ENCODE results near the gene PPM1H.

PPM1H gene

DNA sequence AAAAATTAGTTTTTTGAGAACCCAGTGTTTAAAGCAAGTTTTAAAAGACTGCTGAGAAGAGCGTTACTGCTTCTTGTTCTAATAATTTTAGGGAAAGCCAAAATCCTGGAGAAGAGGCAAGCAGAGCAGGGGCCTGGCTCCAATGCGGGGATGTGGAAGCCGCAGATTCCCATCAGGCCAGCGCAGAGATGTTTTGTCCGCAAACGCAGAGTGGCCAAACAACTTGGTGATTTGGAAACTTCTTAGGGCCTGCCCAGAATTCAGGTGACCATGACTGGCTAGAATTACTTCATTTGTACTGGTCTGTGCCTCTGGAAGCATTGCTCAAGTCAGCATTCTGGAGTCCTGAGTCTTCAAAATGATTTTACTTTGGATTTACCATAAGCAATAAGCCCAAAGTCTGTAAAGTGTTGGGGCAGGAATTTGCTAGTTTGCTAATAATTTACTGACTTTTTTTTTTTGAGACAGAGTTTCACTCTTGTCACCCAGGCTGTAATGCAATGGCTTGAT is 208.4 kb downstream of the PPM1H start:
- no peak for DNase-seq

DNA sequence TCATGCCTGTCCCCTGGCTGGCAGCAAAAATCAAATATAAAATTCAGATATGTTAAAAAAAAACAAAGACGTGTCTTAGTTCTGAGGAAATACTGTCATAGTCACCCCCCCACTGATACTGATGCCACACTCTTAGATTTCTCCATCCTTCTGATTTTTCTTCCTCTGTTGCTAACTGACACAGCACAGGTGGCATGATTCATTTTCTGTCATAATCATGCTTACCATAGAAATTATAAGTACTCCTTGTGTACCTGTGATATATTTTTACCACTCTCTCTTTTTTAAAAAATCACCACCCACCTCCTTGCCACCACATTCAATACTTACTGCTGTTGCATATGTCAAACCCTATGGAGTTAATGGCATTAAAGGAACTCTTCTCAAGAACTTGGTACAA is 209.2 kb downstream of the PPM1H start:
- DNase-seq = no peak

DNA sequence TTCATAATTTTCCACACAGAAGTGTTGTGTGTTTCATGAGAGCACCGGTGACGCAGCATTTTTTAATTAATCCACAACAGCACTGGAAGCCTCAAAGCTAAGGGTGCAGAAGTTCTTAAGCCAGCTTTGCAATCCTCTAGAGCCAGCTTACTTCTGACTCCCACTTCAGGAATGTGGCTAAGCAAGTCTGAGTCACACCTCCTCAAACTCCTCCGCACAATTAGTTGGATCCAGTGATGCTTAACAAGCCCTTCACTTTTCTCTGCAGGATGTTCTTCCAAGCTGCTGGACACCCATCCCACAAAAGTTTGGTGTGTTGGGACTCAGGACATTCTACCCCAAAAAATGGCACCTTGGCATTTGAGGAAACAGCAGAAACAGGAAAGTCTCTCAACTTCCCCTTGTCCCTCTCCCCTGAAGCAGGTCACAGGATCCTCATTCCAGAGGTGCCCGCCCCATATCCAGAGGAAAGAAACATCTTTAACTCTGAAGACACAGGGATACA is 210.0 kb downstream of the PPM1H start:
- peak; percentile 100 for DNase-seq

DNA sequence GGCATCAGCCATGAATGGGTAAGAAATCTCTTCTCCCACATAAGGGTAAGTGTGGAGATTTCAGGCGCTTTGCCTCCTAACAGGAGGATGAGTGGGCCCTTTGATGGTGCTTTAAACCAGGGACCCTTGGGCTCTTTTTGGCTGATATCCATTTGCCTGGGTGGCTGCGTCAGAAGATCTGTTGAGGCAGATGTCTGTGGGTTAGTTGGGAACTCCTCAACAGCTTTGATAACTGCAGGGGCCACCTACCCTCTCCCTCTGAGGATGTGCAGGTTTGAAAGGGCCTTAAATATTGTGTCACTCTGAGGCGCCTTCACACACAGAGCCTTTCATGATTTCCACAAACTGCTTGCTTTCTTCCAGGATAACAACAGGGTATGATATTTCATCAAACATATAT is 210.7 kb downstream of the PPM1H start:
- DNase-seq = no peak

DNA sequence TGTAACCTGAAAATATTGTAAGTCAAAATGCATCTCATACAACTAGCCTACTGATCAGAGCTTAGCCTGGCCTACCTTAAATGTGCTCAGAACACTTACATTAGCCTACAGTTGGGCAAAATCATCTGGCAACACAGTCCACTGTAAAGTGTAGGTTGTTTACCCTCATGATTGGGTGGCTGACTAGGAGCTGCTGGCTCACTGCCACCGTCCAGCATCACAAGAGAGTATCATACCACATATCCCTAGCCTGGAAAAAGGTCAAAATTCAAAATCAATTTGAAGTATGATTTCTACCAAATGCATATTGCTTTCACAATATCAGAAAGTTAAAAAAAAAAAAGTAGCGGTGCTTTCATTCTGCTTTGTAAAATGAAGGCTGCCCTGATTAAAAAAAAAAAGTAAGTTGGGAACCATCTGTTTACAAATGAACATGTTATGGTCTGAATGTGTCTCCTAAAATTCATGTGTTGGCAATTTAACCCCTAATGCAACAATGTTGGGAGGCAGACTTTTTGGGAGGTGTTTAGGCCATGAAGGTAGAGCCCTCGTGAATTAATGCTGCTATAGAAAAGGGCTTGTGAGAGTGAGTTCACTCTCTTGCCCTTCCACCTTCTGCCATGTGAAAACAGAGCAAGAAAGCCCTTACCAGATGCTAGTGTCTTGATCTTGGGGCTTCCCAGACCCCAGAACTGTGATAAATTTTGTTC is 211.8 kb downstream of the PPM1H start:
- DNase-seq = no peak

DNA sequence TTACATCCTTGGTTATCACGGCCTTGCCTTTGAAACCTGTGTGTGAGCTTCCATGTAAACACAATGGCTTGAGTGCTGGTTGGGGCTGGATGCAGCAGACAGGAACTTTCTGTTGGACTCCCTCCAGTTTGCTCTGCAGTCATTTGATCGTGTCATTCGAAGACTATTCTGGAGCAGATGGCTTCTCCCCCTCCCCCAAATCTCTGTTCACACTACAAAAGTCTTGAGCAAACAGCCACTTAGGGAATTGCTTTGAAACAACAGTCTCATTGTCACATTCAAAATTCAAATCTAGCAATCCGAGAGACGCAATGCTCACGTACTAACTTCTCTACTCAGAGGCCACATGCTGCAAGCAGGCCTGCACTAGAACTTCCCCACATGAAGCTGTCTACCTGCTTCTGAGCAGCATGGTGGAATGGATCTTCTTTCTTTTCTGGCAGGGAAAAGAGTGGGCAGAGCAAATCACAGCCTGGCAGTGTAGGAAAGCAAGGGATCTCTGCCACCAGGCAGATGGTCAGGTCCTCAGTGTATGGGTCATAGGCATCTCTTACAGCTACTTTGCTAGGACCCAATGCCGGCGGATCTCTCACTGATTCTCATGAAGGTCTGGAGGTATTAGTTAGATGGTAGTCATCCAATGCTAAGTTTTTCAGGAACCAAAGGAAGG is 214.2 kb downstream of the PPM1H start:
- DNase-seq = peak; percentile 93

DNA sequence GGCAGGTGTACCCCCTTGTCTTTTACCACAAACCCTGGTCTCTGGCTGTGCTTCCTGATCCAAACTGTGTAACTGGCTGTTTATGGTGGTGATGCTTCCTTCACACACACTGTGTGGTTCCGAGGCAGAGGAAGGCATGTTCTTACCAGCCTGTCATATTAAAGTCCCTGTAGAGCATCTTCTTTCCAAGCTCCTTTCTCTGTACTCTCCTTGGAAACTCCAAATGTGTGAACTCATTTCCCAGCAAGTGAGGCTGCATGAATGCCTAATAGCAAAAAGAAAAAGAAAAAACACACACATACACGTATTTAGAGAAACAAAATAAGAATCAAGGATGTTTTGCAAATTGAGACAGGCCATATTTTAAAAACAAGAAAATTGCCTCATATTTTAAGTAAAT is 214.9 kb downstream of the PPM1H start:
- no peak for DNase-seq

DNA sequence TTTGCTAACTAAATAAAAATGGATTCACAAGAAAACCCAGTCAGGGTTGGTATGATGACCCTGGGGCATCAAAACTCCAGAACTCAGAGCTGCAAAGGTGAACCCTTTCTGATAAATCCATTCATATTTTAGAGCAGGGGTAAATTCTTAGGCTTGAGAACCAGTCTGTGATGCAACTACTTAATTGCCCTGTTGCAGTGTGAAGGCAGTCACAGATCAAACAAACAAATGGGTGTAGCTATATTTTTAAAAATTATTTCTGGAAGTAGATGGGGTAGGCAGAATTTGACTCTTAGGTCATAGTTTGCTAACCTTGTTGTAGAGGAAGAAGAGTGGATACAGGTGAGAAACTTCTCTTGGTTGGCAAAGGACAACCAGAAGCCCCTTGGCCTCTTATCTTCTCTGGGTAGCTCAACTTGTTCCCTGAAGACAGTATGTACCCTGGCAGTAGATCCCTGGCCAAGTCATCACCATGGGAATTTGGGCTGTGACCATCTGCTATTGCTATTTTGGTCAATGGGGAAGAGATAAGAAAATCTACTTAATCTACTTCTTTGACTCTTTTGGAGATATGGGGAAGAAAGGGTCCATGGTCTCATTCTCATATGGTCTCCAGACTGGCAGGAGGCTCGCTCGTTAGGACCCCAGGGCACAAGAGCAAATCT is 216.1 kb downstream of the PPM1H start:
- DNase-seq = no peak

DNA sequence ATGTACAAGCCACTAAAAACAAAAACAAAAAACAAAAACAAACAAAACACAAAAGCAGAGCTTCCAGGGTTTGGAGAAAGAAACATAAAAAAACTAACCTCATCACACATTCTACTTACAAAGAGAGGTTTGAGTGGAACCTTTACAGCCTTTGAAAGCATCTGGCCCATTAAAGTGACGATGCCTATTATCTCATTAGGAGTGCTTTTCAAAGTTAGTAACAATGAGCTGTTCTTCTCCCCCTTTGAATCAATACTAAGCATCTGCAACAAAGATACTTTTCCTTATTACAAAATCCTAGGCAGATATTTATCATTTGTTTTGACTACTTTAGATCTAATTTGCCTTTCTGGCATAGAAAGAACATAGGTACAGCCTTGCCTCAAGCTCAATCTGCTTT is 217.3 kb downstream of the PPM1H start:
- no peak for DNase-seq

DNA sequence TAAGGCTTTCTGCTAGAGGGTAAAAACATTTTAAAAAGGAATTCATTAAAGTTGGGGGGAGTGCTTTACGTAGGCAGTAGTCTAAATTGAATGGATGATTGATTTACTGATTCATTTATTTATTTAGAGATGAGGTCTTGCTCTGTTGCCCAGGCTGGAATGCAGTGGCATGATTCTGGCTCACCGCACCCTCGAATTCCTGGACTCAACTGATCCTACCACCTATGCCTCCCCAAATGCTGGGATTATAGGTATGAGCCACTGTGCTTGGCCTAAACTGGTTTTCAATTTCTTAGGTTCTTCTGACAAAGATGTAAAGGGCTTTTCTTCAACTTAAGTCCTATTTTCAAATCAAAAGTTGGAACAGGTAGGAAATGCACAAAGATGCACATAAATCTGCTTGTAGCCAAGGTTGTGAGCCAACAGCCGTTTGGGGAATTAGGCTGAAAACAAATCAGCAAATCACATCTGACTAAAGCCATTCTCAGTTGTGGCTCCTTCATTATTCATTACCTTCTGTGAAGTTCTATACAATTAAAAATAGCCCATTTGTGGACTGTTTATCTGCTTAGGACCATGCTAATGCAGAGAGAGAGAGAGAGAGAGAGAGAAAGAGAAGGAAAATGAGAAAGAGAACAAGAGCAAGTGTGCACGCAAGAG is 218.0 kb downstream of the PPM1H start:
- no peak for DNase-seq

DNA sequence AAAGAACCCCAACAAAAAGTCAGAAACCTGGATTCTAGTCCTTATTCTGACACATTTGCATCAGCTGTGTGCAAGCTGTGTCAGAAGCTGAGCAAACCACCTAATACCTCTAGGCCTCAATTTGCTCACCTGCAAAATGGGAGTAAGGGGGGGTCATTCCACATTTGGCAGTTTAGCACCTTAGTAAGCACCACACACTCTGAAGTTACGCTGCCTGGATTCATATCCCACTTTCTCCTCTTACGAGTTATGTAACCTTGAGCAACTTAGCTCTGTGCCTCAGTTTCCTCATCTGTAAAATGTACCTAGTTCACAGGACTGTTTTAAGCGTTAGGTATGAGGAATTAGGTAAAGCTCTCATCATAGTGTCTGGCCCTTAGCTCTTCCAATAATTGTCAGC is 218.9 kb downstream of the PPM1H start:
- no peak for DNase-seq

DNA sequence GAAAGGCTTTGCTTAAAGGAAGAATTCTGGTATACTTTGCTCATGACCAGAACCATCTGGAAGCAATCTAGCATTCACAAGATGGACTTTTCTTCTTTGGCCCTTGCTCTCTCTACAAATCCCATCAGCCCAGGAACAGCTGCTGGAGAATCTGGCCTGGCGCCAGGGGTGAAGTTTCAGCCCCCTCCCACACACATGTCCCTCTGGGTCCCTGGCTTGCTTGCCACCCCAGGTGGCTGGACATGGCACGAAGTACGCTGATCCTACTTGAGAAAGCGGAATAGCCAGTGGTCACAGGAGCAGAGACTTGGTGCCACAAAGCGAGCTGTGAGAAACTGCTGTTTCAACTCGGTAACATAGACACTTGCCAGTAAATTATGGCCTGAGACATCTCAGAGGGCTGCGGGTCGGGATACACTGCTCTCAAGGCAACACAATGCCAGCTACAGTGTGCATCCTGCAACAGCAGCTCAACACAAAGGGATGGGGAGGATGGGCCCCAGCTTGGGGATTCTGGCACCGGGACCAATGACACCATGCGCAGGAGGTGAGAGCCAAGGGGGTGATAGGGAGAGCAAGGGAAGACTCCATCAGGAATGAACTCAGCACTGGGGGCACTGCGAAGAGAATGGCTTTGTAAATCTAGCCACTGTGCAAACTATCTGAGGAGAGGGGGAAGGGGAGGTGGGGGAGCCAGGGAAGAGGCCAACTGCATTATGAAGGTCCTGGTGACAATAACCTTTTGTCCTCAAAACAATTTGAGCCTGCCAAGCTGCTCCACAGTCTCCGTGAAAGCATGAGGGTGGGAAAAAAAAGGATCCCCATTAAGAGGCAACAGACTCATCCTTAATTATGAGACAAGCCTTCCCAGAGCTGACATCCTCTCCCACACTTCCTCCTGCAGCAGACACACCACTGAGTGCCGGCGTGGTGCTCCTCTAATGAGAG is 219.9 kb downstream of the PPM1H start:
- no peak for DNase-seq

DNA sequence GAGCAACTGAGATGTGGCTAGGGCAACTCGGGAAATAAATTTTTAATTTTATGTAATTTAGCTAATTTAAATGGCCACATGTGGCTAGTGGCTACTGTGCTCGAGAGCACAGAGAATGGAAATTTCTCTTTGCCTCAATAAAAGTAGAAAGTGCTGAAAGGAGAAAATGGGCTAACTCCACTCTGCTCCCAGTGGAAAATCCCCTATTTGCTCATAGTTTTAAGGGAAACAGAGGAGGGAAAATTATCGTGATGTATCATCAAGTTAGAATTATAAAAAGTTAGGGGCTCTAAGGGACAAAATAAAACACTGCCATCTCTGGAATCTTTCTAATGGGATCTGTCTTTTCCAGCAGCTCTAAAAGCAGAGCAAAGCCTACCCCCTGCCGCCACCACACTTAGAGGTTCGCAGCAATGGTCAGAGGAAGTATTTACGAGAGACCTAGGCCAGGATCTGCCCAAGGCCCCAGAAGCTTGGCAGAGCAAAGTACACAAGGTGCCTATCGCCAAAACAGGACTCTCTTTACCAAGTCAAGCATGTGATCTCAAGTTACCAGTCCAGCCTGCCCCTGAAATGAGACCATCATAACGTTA is 220.7 kb downstream of the PPM1H start:
- DNase-seq = no peak

DNA sequence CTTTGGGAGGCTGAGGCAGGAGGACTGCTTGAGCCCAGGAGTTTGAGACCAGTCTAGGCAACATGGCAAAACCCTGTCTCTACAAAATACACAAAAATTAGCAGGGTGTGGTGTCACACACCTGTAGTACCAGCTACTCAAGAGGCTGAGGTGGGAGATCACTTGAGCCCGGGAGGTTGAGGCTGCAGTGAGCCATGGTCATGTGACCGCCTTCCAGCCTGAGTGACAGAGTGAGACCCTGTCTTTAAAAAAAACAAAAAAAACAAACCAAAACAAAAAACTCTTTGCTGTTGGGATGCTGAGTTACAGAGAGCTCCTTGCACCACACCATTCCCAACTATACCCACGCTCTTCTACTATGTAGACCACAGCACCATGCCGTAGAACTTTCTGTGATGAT is 221.2 kb downstream of the PPM1H start:
- no peak for DNase-seq

DNA sequence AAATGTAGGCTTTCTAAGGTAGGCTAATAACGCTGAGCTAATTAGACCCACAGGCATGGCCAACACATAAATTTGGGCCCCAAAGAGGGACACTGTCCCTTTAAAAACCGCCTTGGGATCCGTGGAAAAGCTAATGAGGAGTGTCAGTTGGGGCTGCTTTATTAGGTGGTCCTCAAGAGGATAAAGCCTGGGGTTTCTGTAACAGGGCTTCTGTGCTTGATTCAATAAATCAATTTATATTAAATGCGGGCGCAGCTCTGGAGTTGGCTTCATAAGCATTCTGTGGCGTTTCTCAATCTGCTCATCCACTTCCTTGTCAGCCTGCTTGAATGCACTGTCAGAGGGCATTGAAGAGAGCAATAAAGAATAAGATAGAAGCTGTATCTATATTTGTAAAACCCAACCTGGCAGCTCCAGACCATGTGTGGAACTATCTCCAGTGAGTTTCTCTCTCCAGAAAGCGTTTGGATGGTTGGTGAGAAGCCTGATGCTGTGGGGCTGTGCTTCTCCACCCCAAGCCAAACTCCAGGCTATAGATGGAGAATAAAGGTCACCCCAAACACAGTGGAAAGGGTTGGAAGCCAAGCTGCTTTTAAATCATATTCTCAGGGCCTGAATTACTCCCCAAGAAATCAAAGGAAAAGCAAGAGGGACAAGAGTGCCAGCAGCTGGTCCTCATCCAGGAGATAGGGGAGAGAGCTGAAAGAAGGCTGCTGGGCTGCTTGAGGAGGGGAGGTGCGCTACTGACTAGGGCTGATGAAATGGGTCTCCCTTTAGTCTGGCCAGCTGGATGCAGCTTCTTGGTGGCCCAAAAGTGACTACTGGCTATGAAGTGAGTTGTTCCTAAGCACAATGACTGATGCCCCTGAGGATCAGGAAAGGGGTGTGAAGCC is 222.0 kb downstream of the PPM1H start:
- DNase-seq = no peak

DNA sequence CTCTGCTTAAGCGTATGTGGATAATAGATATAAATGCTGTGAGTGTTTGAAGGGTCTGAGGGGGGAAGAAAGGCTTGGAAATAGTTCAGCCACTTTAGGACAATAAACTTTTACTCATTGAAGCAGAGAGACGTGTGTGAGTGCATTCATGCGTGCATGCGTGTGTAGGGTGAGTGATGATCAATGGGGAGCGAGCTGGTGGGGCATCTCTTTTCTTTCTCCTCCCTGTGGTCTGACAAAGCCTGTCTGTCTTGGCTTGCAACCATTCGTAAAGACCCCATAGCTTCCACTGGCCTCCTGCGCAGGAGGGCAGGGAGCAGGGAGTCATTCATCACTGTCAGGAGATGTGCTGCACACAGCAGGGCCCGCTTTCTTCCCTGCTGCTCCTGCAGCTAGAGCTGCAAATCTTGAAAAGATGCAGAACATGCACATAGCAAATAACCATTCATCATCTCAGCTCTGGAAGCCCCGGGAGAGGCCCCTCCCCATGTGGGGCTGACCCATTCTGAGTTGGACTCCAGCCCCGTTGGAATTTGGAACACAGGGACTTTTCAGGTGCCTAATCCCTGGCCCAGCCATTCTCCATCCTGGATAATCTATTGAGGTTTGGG is 223.2 kb downstream of the PPM1H start:
- peak; percentile 70 for DNase-seq

DNA sequence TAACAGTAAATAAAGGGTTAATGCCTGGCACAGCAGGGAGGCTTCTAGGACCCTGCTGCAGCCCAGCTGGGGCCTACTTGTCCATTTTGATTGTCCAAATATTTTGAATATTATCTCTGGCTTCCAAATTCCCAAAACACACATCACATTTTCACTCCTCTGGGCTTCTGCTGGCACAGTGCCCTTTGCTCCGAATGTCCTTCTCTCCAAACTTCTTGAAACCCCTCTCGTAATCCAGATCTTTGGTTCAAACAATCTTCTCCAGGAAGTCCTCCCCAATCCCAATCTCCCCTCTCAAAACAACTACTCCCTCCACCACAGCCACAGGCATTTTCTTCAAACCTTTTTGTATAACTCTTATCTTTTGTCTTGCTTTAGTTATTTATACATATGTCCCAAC is 225.6 kb downstream of the PPM1H start:
- DNase-seq = peak; percentile 37

DNA sequence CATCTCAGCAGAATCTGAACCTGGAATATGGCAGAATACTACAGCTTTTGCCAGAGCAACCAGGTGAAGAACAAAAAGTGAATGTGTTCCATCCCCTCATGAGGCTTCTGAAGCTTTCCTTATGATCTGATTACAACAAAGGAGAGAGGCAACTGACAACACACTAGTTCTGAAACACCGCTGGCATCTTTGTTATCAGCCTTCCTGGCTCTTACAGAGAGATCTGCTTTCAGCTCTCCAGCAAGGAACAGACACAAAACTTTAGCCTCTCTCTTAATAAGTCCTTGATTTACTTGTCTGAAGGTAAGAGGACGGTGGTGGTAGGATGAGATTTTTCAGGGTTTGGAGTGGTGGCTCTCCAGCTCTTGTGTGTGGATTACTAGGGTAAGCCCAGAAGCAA is 227.0 kb downstream of the PPM1H start:
- no peak for DNase-seq

DNA sequence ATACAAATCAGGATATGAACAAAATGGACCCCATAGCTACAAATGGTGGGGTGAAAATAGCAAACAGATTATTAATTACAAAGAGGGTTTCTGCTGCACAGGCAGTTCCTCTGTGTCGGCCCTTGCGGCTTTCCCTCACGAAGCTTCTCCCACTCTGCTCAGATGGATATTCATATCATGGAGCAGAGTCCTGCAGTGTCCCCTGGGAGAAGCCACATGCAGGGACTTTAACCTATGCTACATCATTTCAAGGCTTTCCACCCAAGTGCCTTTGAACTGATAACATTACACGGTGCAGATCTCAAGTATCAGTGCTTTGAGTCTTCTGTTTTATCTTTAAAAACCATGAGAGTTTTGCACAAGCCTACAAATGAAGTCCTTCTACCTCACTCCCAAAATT is 229.1 kb downstream of the PPM1H start:
- DNase-seq = no peak

DNA sequence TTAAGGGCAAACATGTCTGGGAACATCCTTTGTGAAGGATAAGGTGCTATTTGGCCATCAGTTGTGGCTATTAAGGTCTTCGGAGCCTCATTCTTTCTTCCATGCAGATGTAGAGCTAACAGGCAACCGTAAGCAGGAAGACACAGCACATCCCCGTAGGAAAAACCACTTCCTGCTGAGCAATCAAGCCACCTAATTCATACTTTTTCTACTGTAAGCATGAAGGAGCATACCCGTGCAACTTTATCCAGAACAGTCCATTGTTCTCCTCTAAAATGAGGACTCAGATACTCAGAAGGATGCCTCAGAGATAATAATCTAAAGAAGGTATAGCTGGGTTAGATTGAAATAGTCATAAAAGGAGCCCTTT is 232.0 kb downstream of the PPM1H start:
- peak; percentile 90 for DNase-seq

All from fibroblast of skin of right biceps (primary cell).